Measurements from ENCODE around the gene SZRD1. TPM values are rescaled to one million over a fixed set of nuclear protein-coding genes. Genes with fewer than 3 reads are reported as not detected.

Gene SZRD1
- total and polyA plus RNA-seq, 9 of the 15 experiments (the other 6 are each of a cell fraction or from before 2014, with no cell fraction given) = 3.9 to 149 (median 82.5) TPM

GRCh38 chr1:16367258-16367967 lies 371 bp downstream of the SZRD1 start (continued):
- TF ChIP-seq UBTF (IDR thresholded peaks at IDR 0.05; ENCODE audit: borderline replicate concordance in 1 of 2, low read depth in 2 of 2, low read length in 2 of 2) (0 out of 4 replicates have a peak, but pooled peaks of 1 of the 2 experiments have one; percentile 59), ZNF41 (CRISPR knock-in tag; conservative IDR thresholded peaks at IDR 0.05) (0 out of 2 replicates have a peak, but pooled peaks have one; percentile 47), ZMIZ1 (IDR thresholded peaks at IDR 0.05; ENCODE audit: low read depth in 2 of 2, low read length in 2 of 2) (0 out of 4 replicates have a peak, but pooled peaks of 1 of the 2 experiments have one; percentile 5), ZNF232 (CRISPR knock-in tag; IDR thresholded peaks at IDR 0.05) (peak; percentile 5; the same call in 1 of the 2 replicates), NR2C2 (CRISPR knock-in tag; IDR thresholded peaks at IDR 0.05) (no peak), NR2C2 (tag; IDR thresholded peaks at IDR 0.05) (peak; percentile 81; the same call in 1 of the 2 replicates), SOX6 (IDR thresholded peaks at IDR 0.05) (no peak), ZNF384 (IDR thresholded peaks at IDR 0.05; ENCODE audit: low read depth, low read length) (0 out of 2 replicates have a peak, but pooled peaks have one; percentile 5), ZBTB26 (CRISPR knock-in tag; IDR thresholded peaks at IDR 0.05) (0 out of 2 replicates have a peak, but pooled peaks have one; percentile 15), CCNT2 (IDR thresholded peaks at IDR 0.05; ENCODE audit: borderline replicate concordance, extremely low read depth, insufficient read length, low read depth, low read length) (peak; percentile 68), NBN (IDR thresholded peaks at IDR 0.05; ENCODE audit: low read depth) (peak; percentile 61; the same call in 1 of the 2 replicates), SMAD1 (IDR thresholded peaks at IDR 0.05; ENCODE audit: low read depth, low read length, partially characterized antibody) (peak; percentile 49), NR2C1 (IDR thresholded peaks at IDR 0.05) (no peak), NR2C1 (tag; IDR thresholded peaks at IDR 0.05) (no peak)
- TF ChIP-seq, protein P1, sequence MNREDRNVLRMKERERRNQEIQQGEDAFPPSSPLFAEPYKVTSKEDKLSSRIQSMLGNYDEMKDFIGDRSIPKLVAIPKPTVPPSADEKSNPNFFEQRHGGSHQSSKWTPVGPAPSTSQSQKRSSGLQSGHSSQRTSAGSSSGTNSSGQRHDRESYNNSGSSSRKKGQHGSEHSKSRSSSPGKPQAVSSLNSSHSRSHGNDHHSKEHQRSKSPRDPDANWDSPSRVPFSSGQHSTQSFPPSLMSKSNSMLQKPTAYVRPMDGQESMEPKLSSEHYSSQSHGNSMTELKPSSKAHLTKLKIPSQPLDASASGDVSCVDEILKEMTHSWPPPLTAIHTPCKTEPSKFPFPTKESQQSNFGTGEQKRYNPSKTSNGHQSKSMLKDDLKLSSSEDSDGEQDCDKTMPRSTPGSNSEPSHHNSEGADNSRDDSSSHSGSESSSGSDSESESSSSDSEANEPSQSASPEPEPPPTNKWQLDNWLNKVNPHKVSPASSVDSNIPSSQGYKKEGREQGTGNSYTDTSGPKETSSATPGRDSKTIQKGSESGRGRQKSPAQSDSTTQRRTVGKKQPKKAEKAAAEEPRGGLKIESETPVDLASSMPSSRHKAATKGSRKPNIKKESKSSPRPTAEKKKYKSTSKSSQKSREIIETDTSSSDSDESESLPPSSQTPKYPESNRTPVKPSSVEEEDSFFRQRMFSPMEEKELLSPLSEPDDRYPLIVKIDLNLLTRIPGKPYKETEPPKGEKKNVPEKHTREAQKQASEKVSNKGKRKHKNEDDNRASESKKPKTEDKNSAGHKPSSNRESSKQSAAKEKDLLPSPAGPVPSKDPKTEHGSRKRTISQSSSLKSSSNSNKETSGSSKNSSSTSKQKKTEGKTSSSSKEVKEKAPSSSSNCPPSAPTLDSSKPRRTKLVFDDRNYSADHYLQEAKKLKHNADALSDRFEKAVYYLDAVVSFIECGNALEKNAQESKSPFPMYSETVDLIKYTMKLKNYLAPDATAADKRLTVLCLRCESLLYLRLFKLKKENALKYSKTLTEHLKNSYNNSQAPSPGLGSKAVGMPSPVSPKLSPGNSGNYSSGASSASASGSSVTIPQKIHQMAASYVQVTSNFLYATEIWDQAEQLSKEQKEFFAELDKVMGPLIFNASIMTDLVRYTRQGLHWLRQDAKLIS (CRISPR knock-in tag; IDR thresholded peaks at IDR 0.05) = 0 out of 2 replicates have a peak, but pooled peaks have one; percentile 76
